Stimulated activated CD4-positive, alpha-beta T cell treated with anti-CD3 and anti-CD28 coated beads, Interleukin-1b, Interleukin-23, amount 100 ng/mL, for 4 hours (primary cell): ENCODE data around the gene MCC.
"Not testable (repeated sequence)": the region's sequence is repeated elsewhere in the genome, so short reads cannot be mapped to it uniquely, and the experiment has no call there.

Source experiments
- DNase-seq, 2 donors: peaks; one replicate each; pipeline ENCODE4 v3.0.0-alpha.2; 2020; ENCODE audit warnings: low read depth in 2 of 2

MCC gene

DNA sequence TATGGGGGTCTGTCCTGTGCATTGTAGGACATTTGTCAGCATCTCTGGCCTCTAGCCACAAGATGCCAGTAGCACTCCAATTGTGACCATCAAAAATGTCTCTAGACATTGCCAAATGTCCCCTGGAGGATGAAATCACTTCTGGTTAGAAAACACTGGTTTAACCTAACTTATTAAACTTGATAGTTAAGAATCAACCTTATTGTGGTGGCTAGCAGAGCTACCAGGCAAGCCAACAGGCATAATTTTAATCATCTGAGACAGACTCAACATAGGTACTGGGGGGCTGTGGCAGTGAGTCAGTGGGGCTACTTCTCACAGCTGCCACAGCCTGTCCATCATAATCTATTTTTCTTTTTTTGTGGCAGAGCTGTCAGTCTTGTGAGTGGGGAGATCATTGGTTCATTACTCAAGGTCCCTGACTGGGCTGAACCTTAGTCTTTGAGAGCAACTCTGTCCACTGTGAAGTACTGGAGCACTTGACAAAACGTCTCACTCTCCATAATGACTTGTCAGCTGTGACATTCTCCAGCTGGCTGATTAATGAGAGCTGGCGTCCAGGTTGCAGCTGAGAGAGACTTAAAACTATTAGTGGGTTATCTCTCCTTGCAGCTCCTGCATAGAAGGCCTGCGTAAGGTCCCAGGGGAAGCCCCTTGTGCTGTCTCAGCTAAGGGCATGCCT lies 403.7 kb downstream of the MCC start:
- DNase-seq: no peak

DNA sequence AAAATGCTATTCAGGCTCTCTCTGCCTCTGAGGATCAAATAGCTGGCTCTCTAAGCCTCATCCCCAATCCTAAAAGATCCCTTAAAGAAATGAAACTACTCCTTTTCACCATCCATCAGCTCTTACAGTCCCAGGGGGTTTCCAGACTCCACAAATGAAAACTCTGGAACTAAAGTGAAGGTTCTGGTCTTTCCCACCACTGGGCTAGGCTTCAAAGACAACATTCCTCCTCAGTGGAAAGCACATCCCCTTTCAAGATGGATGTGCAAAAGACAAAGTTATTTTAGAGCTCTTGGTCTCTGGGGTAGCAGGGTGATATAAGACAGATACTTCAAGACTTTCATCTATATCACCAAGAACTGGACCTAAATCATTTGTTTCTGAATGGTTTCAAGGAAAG lies 404.8 kb downstream of the MCC start:
- DNase-seq: no peak

DNA sequence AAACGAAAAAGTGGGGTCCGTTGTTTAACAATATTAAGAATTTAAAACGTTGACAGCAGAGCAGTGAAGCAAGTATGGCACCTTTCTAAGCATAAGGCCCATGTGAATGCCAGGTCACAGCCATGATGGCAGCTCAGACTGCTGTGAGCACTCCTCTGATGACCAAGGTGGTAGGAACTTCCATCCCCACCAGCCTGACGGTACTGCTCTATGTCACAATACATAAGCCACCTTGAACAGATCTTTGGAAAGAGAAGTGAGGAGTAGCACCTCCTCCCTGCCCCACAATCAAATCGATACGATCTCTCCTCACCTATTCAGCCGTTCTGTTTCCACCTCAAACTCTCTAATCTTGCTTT lies 405.7 kb downstream of the MCC start:
- no peak for DNase-seq

DNA sequence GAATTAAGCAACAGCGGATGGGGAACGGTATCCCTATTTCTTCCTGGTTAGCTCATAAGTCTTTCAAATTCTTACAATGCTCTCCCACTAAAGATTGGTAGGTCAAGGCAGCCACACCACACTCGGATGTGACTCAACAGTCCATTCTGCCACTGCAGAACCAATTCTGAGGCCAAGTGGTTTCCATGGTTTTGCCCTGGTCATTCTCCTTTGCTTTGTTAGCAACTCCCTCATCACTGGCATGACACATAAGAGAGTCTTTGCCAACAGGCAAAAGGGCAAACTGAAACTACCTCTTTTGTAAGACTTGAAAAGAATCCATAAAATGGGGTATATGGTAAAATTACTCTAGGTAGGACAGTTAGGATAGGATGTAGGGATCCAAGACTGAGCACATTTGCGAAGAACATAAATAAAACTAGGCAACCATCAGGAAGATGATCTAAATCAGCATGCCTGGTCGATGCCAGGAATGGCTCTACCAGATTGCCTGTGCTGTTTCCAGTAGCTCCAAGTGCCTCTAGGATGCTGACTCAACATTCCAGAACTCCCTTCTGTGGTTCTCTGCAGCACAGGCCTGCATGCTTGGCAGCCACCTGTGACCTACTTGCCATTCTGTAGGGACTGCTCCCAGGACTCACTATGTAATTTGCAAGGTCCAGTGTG lies 406.2 kb downstream of the MCC start:
- DNase-seq: no peak

DNA sequence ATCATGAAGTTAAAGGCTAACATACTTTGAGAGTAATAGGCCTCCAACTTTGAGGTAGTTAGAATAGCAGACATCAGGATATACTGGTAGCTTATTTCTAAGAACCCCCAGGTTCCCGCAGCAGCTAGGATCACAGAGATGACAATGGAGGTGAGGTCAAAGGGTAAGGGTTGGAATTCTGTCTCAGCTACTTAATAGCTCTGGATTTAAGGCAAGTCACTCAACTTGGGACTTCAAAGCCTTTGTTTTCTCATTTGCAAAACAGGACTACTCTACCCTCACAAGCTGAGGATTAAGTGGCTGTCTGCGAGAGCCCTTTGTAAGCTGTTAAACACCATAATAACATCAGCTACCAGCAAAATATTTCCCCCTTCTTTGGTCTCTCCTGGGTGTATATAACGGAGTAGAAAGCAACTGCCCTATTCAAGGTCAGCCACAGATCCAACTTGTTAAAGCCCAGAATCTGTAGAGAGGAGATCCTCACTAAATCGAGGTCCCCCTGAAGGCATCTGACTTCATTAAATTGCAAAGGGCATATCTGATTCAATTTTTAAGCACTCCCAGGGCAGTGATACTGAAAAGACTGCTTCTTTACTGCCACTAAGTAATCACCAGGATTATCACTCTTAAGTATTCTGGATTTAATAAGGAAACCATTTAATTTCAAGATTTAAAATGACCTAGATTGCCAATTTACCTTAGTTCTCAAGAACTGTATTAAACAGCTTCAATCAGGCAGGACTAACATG lies 407.0 kb downstream of the MCC start:
- DNase-seq: no peak

DNA sequence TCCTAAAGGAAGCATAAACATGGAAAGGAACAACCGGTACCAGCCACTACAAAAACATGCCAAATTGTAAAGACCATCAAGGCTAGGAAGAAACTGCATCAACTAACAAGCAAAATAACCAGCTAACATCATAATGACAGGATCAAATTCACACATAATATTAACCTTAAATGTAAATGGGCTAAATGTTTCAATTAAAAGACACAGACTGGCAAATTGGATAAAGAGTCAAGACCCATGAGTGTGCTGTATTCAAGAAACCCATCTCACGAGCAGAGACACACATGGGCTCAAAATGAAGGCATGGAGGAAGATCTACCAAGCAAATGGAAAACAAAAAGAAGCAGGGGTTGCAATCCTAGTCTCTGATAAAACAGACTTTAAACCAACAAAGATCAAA lies 411.6 kb downstream of the MCC start:
- not testable (repeated sequence) for DNase-seq

DNA sequence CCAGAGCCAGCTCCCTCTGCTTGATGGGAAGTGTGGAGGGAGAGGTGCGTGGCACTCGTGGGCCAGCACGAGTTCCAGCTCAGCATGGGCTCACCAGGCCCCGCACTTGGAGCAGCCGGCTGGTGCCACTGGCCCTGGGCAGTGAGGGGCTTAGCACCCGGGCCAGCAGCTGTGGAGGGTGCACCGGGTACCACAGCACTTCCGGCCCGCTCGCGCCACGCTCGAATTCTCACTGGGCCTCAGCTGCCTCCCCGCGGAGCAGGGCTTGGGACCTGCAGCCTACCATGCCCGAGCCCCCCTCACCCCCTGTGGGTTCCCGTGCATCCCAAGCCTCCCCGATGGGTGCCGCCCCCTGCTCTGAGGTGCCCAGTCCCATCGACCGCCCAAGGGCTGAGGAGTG lies 413.2 kb downstream of the MCC start:
- no peak for DNase-seq

DNA sequence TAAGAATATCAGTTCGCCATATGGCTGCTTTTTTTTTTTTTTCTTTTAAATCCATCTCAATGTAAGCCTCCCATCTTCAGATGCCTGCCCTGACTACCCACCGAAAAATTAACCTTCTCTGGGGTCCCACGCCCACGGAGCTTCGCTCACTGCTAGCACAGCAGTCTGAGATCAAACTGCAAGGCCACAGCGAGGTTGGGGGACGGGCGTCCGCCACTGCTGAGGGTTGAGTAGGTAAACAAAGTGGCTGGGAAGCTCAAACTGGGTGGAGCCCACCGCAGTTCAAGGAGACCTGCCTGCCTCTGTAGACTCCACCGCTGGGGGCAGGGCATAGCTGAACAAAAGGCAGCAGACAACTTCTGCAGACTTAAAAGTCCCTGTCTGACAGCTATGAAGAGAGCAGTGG lies 414.6 kb downstream of the MCC start:
- not testable (repeated sequence) for DNase-seq

DNA sequence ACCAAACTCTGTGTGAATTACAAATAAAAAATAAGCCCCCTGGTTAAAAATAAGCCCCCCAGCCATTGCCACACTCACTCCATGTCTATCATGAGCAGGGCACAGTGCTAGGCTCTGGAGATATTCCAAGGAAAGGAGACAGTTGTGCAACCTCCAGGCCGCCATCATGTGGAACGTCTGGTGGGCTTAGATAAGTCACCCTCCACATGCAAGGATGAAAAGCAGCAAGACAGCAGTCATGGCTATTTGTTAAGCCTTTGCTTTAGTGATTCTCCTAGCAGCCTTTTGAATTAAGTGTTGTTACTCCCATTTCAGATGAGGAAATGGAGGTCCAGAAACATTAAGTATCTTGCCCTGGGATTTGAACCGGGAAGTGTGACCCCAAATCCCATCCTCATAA lies 416.9 kb downstream of the MCC start:
- no peak for DNase-seq

DNA sequence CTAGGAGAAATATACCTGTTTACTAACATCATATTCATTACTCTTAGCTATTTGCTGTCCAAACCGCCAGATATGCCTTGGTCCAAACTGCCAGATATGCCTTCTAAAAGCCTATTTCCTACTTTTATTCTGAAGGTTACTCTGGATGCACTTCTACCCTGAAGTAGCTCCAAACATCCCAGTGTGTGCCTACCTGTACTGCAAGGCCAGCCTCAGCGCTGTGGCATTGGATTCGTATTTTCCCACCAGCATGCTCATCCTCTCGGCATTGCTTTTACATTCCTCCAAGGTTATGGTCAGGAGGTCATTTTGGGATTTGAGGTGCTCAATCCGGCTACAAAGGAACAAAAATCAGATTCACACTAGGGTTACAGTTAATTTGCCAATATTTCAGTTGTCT lies 417.4 kb downstream of the MCC start:
- DNase-seq: no peak

DNA sequence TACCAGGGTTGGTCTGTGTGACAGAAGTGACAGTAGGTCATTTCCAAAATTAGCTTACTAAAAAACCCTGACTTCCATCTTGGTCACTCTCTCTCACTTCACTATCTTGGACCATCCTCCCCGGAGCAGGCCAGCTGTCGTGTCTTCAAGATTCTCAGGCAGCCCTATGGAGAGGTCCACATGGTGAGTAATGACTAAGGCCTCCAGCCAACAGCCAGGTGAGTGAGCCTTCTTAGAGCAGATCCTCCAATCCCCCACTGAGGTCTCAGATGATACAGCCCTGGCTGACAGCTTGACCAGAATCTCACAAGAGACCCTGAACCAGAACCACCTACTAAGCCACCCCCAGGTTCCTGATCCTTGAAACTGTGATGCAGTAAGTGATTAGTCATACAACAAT lies 419.7 kb downstream of the MCC start:
- no peak for DNase-seq

DNA sequence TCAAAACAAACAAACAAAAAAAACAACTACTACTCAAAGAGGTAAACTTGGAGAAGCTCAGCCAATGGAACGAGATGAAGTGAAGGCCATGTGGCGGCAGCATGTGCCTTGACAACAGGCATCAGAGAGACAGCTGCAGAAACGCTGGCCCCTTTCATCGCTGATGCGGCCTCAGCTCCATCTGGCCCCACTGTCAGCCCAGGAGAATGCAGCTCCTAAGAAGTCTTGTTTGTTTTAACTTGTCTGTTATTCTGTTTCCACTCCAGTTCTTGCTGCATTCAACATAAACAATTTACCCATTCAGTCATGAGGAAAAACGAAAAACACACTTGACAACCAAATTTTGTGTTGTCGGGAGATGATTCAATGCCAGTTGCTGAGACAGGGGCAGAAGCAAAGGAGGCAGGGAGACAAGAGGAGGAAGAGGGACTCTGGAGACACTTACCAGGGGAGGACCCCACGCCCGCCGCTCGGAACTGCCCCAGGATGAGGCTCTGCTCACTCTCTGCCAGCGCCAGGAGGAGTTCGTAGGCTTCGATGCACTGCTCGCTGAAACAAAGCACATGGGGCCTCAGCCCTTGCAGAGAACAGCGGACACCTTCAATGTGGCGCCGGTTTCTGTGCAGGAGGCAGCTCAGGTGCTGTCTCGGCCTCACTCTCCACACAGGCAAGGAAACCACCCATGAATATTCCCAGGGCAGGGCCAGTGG lies 420.5 kb downstream of the MCC start:
- DNase-seq: no peak

DNA sequence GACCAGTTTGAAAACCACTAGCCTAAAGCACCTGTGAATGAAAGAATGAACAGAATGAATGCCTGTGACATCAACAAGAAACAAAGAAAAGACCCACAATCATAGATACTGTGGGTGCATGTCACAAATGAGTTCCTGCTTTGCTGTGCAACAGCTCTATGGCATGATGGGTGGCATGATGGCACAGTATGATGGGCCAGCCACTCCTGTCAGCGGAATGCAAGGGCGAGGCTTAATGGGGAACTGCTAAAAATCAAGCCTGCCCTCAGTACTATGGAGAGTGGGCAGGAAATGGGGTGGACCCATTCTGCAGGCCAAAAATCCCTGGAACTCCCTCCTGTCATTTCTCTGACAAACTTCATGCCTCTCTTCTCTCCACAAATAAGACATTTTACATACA lies 422.6 kb downstream of the MCC start:
- no peak for DNase-seq

DNA sequence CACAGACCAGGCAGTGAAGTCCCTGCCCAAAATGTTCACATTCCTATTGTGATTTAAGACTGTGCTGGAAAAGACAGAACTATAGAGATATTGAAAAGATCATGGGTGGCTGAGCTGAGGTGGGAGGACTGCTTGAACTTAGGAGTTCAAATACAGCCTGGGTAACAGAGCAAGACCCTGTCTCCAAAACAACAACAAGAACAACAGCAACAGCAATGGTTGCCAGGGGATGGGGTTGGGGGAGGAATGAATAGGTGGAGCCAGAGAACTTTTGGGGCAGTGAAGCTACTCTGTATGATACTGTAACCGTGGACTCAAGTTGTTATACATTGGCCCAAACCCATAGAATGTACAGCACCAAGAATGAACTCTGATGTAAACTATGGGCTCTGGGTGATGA lies 423.4 kb downstream of the MCC start:
- no peak for DNase-seq

DNA sequence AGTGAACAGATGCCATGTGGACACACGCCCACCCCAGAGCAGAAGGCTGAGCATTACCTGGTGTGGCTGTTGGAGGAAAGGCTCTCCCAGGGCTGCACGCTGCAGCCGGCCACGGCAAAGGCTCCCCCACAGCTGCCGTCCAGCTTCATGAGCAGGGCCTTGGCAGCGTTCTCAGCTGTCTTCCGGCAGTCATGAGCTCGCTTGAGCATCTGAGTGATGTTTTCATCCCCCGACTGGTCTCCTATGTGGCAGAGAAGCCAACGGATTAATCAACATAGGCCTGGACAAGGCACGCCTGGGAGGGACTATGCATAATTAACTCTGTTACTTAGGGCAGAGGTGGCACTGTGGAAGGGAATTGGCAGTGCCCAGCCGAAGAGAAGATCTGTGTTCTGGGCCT lies 424.3 kb downstream of the MCC start:
- no peak for DNase-seq

DNA sequence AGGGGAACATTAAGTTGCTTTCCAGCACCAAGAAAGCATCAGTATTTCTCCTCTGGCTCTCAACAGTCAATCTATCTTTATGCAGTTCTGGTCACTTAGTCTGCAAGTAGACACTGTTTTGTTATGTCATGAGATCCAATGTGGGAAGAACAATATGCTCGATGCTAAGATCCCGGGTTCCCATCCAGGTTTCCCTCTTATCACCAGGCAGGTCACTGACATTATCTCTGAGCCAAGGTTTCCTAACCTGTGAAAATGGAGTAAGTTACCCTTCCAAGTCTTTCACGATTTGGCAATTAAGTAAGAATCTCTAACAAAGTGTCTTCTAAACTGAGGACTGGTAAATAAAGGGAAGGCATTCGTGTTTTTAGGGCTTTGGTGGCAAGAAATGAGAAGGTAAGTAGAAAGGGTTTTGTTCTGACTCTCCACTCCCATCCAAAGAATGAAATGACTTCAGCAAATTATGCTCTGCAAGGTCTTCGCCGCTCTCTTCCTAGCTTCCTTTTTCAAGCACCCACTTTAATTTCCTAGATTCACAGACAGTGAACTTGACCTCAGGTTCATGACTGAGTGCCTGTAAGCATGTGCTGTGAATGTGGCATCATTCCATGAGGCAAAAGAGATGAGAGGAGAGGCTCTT lies 425.3 kb downstream of the MCC start:
- no peak for DNase-seq

DNA sequence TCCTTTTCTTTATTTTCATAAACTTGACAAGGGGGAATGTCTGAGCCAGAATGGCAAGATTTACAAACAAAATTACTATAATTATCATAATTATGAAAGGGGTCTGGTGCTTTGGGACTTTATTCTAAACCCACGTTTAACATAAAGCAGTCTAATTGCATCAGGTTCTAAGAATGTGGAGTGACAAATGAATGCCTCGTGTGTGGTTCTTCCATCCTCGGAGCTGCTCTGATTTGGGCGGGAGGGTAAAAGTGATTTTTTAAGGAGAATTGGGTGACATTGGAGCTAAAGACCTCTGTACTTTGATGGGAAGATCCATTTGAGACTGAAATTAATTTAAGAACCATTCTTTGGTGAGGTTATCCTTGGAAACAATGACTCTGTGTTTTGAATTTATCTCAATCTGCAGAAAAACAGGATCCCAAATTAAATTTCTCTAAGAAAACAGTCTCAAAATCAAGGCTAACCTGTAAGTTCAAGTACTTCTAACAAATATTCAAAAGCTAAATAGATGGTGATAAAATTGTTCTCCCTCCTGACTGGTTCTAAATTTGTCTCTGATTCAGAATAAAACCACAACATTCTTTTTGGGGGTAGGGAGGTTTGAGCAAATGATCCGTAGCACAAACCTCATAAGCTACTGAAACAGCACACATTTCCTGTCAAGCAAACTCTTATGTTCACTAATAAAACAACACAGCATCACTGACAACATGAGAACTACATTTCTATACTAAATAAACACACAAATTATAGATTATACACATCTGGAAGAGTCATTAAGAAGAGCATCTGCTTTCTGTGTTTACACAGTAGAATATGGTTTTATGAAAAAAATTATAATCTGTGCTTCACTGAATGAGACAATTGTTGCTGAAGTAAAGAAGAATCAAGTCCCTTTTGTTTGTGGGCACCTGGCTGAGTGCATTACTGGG lies 426.1 kb downstream of the MCC start:
- DNase-seq: no peak

DNA sequence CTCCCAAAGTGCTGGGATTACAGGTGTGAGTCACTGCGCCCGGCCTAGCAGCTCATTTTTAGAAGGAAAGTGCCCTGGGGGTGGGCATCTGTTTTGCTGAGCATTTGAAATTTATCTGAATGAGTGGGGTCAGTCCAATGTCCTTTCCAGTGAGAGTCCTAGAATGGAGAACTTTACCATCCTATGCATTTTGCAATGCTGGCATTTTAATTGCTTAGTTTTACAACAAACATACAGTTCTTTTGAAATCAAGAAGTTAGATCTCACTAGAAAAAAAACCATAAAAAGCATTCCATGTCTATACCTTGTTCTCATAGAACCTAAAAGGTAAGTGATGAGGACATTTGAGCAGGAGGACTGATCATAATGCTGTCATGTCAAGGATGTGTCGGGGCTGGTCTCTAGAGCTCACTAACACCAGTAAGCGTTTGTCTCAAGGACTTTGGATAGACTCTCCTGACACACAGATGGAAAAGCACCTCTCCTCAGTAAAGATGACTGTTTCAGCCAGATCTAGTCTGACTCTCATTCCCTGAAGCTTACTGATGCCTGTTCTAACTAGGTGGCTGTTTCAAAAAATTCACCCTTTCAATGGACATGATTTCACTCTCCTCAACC lies 427.7 kb downstream of the MCC start:
- DNase-seq: no peak

DNA sequence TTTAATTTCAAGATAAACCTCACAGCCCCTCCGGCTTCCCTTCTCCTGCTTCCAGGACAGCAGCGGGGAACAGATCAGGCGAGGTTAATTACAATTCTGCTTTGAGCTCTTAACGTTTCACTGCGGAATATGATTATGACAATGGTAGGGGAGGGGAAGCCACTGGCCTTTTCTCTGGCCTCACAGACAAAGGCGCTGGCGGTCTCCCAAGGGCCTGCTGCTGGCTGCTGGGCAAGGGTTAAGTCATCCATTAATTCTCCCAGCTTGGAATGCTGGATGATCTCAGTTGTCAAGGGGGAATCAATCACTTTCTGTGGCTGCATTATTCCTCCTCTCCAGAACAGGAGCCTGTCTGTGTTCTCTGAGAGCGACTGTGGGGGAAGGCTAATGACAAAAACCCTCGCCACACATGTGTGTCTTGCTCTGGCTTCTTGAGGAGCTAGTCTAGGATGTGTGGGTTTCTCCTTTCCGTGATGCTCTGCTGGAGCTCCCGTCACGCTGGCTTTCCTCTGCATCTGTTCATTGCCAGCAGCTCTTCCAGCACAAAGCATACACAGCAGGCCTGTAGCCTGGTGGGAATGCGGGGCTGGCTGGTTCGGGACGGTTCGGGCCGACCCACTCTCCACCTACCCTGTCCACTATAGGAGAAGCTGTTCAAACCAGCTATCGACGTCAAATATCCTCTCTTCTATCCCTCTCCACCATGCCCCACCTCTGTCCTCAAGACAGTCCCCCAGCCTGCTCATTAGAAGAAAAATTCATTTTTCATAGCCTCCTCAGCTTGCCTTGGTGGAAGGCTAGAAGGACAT lies 428.8 kb downstream of the MCC start:
- no peak for DNase-seq
